SH-SY5Y (cell line): ENCODE results near the gene DNAJC6.

ENCODE experiments used
- GATA2 ChIP-seq: IDR thresholded peaks from 2 replicates; pipeline ENCODE4 v1.6.1; 2011; ENCODE audit warnings: mild to moderate bottlenecking, low read depth, low read length
- GATA3 ChIP-seq: IDR thresholded peaks from 2 replicates; pipeline ENCODE4 v1.6.1; 2011; ENCODE audit warnings: low read depth, mild to moderate bottlenecking, low read length, moderate library complexity

DNA sequence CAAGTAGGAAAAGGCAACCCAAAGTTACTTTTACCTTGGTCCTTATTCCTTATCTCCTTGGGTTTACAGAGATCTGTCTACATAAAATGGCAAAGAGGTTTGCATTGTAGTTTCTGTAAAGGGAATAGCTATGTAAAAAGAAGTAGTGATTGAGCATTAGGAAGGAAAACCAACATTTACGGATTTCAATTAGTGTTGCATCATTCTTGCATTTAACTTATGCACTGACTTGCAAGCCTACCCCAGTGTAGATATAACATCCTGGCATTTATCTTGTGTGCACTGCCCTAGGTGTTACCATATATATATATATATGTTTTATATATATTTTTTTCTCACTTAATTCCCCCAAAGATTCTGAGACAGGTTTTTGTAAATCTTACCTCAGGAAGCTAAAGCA is 107.4 kb downstream of the DNAJC6 start:
- TF ChIP-seq GATA3 (no peak), GATA2 (no peak)
